ENCODE data around the gene C11orf16. TPM values are rescaled to one million over a fixed set of nuclear protein-coding genes. Genes with fewer than 3 reads are reported as not detected.

Gene C11orf16
- total and polyA plus RNA-seq, 2 donors (not counting 1 experiment from before 2014, with no cell fraction given): not detected

GRCh38 chr11:8933931-8934330, 1.2 kb upstream of the C11orf16 start:
- no peak overlapping the region for H3K9ac ChIP-seq (ENCODE audit: insufficient read depth, low read length)
- no peaks in the 10 kb centered on the region for H3K27me3 ChIP-seq (ENCODE audit: control insufficient read depth, insufficient read depth, low read length)
- no peaks in the 10 kb centered on the region for H3K79me2 ChIP-seq (ENCODE audit: control insufficient read depth, insufficient read depth, low read length)
- H3K4me2 ChIP-seq (ENCODE audit: extremely low read depth, insufficient read depth, low read length): no peak overlapping the region
- peaks cover 7% of the 10 kb centered on the region for H3K4me1 ChIP-seq (ENCODE audit: control insufficient read depth, extremely low read depth, insufficient read depth, low read length)
- TF ChIP-seq CTCF (conservative IDR thresholded peaks at IDR 0.05 in 1 of 2, IDR thresholded peaks at IDR 0.05 in 1 of 2; ENCODE audit: low read depth in 1 of 2, low read length in 2 of 2) (no peak), EZH2 (IDR thresholded peaks at IDR 0.05; ENCODE audit: low read length, missing control alignments) (no peak)
- no peak overlapping the region for H3K4me3 ChIP-seq (replicated peaks in 1 of 4; ENCODE audit: control extremely low read depth in 1 of 4, insufficient read depth in 1 of 4, low read depth in 3 of 4, low read length in 4 of 4)
- DNase-seq (ENCODE audit: low read depth in 2 of 2): no peak
- H4K20me1 ChIP-seq (ENCODE audit: control insufficient read depth, extremely low read depth, insufficient read depth, low read length): no peaks in the 10 kb centered on the region
- H3K27ac ChIP-seq (ENCODE audit: insufficient read depth, low read length): no peak overlapping the region
- no peaks in the 10 kb centered on the region for H3K9me3 ChIP-seq (ENCODE audit: control insufficient read depth, insufficient read depth, low read depth, low read length)
- no peaks in the 10 kb centered on the region for H3K36me3 ChIP-seq (ENCODE audit: control insufficient read depth, insufficient read depth, low read length)
- no peak overlapping the region for H2AFZ ChIP-seq (ENCODE audit: low read length)

- Histone ChIP-seq H4K20me1 (ENCODE audit: control insufficient read depth, extremely low read depth, insufficient read depth, low read length) (no peaks in the 10 kb centered on the region), H3K9ac (ENCODE audit: insufficient read depth, low read length) (no peak overlapping the region), H3K9me3 (ENCODE audit: control insufficient read depth, insufficient read depth, low read depth, low read length) (no peaks in the 10 kb centered on the region), H3K27ac (ENCODE audit: insufficient read depth, low read length) (no peak overlapping the region), H3K79me2 (ENCODE audit: control insufficient read depth, insufficient read depth, low read length) (no peaks in the 10 kb centered on the region), H3K27me3 (ENCODE audit: control insufficient read depth, insufficient read depth, low read length) (no peaks in the 10 kb centered on the region), H3K4me3 (replicated peaks in 1 of 4; ENCODE audit: control extremely low read depth in 1 of 4, insufficient read depth in 1 of 4, low read depth in 3 of 4, low read length in 4 of 4) (no peak overlapping the region), H2AFZ (ENCODE audit: low read length) (no peak overlapping the region), H3K4me2 (ENCODE audit: extremely low read depth, insufficient read depth, low read length) (no peak overlapping the region), H3K4me1 (ENCODE audit: control insufficient read depth, extremely low read depth, insufficient read depth, low read length) (peaks cover 7% of the 10 kb centered on the region), H3K36me3 (ENCODE audit: control insufficient read depth, insufficient read depth, low read length) (no peaks in the 10 kb centered on the region)
- no peak for DNase-seq (ENCODE audit: low read depth in 2 of 2)
- no peak for TF ChIP-seq EZH2 (IDR thresholded peaks at IDR 0.05; ENCODE audit: low read length, missing control alignments)
- TF ChIP-seq CTCF (conservative IDR thresholded peaks at IDR 0.05 in 1 of 2, IDR thresholded peaks at IDR 0.05 in 1 of 2; ENCODE audit: low read depth in 1 of 2, low read length in 2 of 2): no peak
These were observed 2.1 kb downstream of the C11orf16 start for GRCh38 chr11:8930456-8931175.

GRCh38 chr11:8928981-8929615, 3.6 kb downstream of the C11orf16 start:
- Histone ChIP-seq H3K9ac (ENCODE audit: insufficient read depth, low read length) (no peak overlapping the region), H3K79me2 (ENCODE audit: control insufficient read depth, insufficient read depth, low read length) (no peaks in the 10 kb centered on the region), H3K27ac (ENCODE audit: insufficient read depth, low read length) (no peak overlapping the region), H3K4me3 (replicated peaks in 1 of 4; ENCODE audit: control extremely low read depth in 1 of 4, insufficient read depth in 1 of 4, low read depth in 3 of 4, low read length in 4 of 4) (no peak overlapping the region), H3K9me3 (ENCODE audit: control insufficient read depth, insufficient read depth, low read depth, low read length) (no peaks in the 10 kb centered on the region), H3K4me2 (ENCODE audit: extremely low read depth, insufficient read depth, low read length) (no peak overlapping the region), H3K4me1 (ENCODE audit: control insufficient read depth, extremely low read depth, insufficient read depth, low read length) (no peaks in the 10 kb centered on the region), H4K20me1 (ENCODE audit: control insufficient read depth, extremely low read depth, insufficient read depth, low read length) (no peaks in the 10 kb centered on the region), H2AFZ (ENCODE audit: low read length) (no peak overlapping the region), H3K36me3 (ENCODE audit: control insufficient read depth, insufficient read depth, low read length) (peaks cover 3% of the 10 kb centered on the region), H3K27me3 (ENCODE audit: control insufficient read depth, insufficient read depth, low read length) (no peaks in the 10 kb centered on the region)
- TF ChIP-seq EZH2 (IDR thresholded peaks at IDR 0.05; ENCODE audit: low read length, missing control alignments): no peak
- TF ChIP-seq CTCF (conservative IDR thresholded peaks at IDR 0.05 in 1 of 2, IDR thresholded peaks at IDR 0.05 in 1 of 2; ENCODE audit: low read depth in 1 of 2, low read length in 2 of 2): no peak
- peak in 1 of 2 donors; percentile 45 for DNase-seq (ENCODE audit: low read depth in 2 of 2)
